Stomach (tissue), 4 donors: ENCODE results near the gene MACC1.

Experiments used
- CTCF ChIP-seq, 7 experiments: fragments of 450-650 bp in 4 of 7; fragments of 200-600 bp in 3 of 7; sonication (generic) in 3 of 7; IDR thresholded peaks; one replicate each; pipeline ENCODE4 v1.5.1; 2016 to 2019; ENCODE audit warnings: antibody characterized with exemption in 7 of 7, control low read depth in 2 of 7, mild to moderate bottlenecking in 1 of 7
- POLR2A ChIP-seq, 4 donors: fragments of 450-650 bp; IDR thresholded peaks; one replicate each; pipeline ENCODE4 v1.6.1; 2016; ENCODE audit warnings: antibody characterized with exemption in 4 of 4, control low read depth in 2 of 4, mild to moderate bottlenecking in 1 of 4, moderate library complexity in 1 of 4

- TF ChIP-seq POLR2A (IDR thresholded peaks at IDR 0.05) (no peak), CTCF (IDR thresholded peaks at IDR 0.05) (no peak)
Measured at GRCh38 chr7:20213378-20213777, 3.8 kb downstream of the MACC1 start.
